Endothelial cell of hepatic sinusoid (primary cell): ENCODE data around the gene PTOV1.

Source experiments
- in situ Hi-C: cut with HindIII; loops from 2 replicates; pipeline ENCODE4 v1.10.0; 2017; ENCODE audit warnings: low sequenced_read_pairs

PTOV1 gene

DNA sequence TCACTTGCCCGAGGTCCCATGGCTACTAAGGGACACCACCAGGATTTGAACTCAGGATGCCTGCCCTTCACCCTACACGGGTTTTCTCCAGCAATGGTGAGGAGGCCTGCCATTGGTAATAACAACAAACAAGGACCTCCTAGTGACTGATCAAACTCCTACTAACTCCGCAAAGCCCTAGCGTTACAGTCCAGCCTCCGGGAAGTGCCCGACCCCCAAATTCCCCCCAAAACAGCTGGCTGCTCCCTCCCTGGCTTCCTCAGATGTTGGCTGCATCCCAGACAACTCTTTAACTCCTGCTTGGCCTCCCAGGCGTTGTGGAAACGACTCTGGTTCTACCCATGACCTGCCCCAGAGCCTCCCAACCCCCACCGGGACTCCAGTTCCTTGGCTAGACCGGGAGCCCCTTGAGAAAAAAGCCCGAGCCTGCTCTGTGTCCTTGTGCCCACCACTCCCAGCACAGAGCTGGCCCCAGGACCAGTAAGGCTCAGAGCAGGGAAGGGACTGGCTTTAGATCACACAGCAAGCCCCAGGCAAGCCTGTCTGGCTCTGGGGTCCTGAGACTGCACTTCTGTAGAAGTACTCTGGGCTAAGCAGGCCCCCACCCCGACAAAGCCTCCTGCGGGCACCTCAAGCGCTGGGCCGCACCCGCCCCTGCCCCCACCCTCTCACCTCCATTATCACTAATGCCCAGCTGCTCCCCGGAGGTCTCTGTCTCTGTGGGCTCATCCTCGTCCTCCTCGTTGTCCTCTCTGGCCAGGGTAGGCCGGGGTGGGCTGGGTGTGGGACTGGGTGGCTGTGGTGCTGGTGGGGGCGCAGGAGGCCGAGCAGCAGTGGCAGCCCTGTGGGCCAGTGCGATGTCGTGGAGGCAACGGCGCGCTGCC, 21.5 kb downstream of the PTOV1 start:
- in situ Hi-C loops, result no loop called here

- in situ Hi-C loops, result no loop called here
Observed at GRCh38 chr19:49873129-49873521, 22.2 kb downstream of the PTOV1 start.

- in situ Hi-C loops, result no loop called here
Observed at GRCh38 chr19:49873834-49874233, 22.9 kb downstream of the PTOV1 start.

GRCh38 chr19:49874503-49875157, 23.7 kb downstream of the PTOV1 start:
- in situ Hi-C loops, result no loop called here

GRCh38 chr19:49875177-49875576, 24.2 kb downstream of the PTOV1 start:
- in situ Hi-C loops, result no loop called here

DNA sequence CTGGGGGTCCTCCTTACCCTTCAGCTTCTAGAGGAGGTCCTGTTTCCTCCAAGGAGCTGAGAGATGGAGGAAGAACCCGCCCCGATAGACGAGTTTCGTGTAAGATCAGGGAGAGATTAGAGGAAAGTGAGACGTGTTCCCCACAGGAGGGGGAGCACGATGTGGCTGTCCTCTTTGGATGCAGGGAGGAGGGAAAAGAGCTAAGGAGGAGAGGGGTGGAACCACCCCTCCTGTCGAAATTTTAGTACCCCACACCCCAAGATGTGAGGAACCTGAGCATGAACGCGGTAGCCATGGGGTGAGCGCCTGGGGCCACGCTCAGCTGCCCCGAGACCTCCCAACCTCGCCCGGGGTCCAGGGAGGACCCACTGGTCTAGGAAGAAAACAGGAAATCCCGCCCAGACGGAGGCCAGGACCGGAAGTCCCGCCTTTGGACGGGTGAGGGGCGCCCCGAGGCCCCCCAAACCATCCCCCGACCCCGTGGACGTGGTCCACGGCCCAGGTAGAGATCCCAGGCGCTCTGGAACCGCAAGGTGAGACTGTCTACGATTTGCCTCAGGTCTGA, 25.0 kb downstream of the PTOV1 start:
- in situ Hi-C loops, result no loop called here

DNA sequence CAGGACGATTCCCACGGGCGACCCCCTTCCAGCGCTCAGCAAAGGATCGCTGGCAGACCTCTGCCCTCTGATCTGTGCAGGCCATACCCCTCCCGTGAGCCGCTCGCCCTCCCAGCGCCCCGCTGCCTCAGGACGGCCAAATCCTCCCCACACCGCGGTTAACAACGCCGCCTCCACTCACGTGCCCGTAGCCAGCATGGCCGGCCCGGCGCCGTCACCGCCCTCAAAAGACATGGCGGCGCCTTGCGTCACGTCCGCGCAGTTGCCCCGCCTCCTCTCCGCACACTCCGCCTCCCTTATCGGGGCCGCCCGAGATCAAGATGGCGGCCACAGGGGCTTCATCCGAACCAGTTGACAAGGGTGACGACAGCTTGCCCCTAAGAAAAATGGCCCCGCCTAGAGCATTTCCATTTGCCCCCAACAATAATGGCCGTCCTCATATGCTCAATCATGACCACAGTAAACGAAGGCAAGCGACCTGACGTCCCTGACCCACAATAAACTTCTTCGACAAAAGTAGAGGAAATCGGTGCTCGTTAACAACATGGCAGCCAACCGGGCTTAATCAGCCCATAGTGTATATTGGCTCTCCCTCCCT, 25.6 kb downstream of the PTOV1 start:
- in situ Hi-C loops, result no loop called here

- in situ Hi-C loops, result no loop called here
Observed at GRCh38 chr19:49877020-49877878, 26.3 kb downstream of the PTOV1 start, which contains the start of the genes AKT1S1 and TBC1D17. AKT1S1 (minus strand) TSS chr19:49877355; CDS start chr19:49873295, 4,060 bp downstream. TBC1D17 (plus strand) TSS chr19:49877702; CDS start chr19:49877724, 22 bp downstream.

- in situ Hi-C loops, result no loop called here
Observed at GRCh38 chr19:49877879-49878743, 27.2 kb downstream of the PTOV1 start.

- in situ Hi-C loops, result no loop called here
Observed at GRCh38 chr19:49878744-49879070, 27.7 kb downstream of the PTOV1 start.

GRCh38 chr19:49879243-49879963, 28.4 kb downstream of the PTOV1 start:
- in situ Hi-C loops, result no loop called here

- in situ Hi-C loops, result no loop called here
Observed at GRCh38 chr19:49880162-49880869, 29.4 kb downstream of the PTOV1 start.

GRCh38 chr19:49881186-49881585, 30.2 kb downstream of the PTOV1 start:
- in situ Hi-C loops, result no loop called here

GRCh38 chr19:49881672-49882394, 30.9 kb downstream of the PTOV1 start:
- in situ Hi-C loops, result no loop called here

DNA sequence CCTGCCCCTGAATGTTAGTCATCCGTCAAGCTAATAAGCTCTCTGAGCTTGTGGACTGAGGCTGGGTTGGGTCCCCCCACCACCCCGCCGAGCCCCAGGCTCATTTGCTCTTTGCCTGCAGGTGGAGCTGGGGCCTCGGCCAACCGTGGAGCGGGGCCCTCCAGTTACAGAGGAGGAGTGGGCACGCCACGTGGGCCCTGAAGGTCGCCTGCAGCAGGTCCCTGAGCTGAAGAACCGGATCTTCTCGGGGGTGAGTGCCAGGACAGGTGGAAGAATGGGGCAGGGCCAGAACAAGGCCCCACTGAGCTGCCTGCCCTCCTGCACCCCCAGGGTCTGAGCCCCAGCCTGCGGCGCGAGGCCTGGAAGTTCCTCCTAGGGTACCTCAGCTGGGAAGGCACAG, 31.7 kb downstream of the PTOV1 start:
- in situ Hi-C loops, result no loop called here

DNA sequence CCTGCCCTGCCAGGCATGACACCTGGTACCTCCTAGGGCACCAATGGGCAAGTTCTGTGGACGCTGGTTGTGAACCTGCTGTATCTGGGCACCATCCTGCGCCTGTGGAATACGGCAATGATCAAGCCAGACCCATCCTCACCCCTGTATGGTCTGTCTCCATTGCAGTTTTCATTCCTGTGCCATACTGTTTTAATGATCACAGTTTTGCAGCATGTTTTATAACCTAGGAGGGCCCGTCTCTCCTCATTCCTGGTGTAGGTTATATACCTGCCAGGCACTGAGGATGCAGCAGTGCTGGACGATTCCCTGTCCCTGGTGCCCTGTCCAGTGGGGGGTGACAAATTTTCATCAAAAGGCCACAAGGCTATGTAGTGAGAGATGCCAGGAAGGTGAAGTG, 32.1 kb downstream of the PTOV1 start:
- in situ Hi-C loops, result no loop called here

GRCh38 chr19:49884109-49884508, 33.1 kb downstream of the PTOV1 start:
- in situ Hi-C loops, result no loop called here

- in situ Hi-C loops, result no loop called here
Observed at GRCh38 chr19:49884760-49885159, 33.8 kb downstream of the PTOV1 start.
